ENCODE data around the gene FOXP1.

FOXP1 gene

DNA sequence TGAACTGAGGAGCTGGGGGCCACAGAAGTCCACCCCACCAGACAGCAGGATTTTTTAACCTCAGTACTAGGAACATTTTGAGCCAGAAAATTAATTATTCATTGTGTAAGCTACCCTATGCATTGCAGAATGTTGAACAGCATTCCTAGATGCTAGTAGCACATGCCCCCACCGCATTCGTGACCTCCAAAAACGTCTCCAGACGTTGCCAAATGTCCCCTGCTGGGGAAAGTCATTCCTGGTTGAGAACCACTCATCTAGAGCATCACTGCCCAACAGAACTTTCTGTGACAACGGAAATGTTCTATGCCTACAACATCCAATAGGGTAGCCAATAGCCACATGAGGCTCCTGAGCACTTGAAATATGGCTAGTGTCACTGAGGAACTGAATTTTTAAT, 333.5 kb downstream of the FOXP1 start:
- TF ChIP-seq, protein P1, sequence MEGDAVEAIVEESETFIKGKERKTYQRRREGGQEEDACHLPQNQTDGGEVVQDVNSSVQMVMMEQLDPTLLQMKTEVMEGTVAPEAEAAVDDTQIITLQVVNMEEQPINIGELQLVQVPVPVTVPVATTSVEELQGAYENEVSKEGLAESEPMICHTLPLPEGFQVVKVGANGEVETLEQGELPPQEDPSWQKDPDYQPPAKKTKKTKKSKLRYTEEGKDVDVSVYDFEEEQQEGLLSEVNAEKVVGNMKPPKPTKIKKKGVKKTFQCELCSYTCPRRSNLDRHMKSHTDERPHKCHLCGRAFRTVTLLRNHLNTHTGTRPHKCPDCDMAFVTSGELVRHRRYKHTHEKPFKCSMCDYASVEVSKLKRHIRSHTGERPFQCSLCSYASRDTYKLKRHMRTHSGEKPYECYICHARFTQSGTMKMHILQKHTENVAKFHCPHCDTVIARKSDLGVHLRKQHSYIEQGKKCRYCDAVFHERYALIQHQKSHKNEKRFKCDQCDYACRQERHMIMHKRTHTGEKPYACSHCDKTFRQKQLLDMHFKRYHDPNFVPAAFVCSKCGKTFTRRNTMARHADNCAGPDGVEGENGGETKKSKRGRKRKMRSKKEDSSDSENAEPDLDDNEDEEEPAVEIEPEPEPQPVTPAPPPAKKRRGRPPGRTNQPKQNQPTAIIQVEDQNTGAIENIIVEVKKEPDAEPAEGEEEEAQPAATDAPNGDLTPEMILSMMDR (IDR thresholded peaks at IDR 0.05) = no peak
- Histone ChIP-seq H3K79me2 (no peaks in the 10 kb centered on the region), H3K9me3 (ENCODE audit: control insufficient read depth, low read length) (no peaks in the 10 kb centered on the region), H3K4me1 (no peaks in the 10 kb centered on the region), H2AFZ (no peak overlapping the region), H3K27me3 (ENCODE audit: control insufficient read depth, insufficient read depth, low read length) (no peaks in the 10 kb centered on the region), H3K4me2 (ENCODE audit: low read length) (no peak overlapping the region), H3K27ac (no peak overlapping the region), H3K9ac (no peak overlapping the region), H3K36me3 (ENCODE audit: control insufficient read depth, insufficient read depth, low read length) (no peaks in the 10 kb centered on the region), H3K4me3 (ENCODE audit: low read depth, low read length) (no peak overlapping the region)

- Histone ChIP-seq H3K36me3 (ENCODE audit: control insufficient read depth, insufficient read depth, low read length) (no peaks in the 10 kb centered on the region), H3K27me3 (ENCODE audit: control insufficient read depth, insufficient read depth, low read length) (no peaks in the 10 kb centered on the region), H2AFZ (no peak overlapping the region), H3K9me3 (ENCODE audit: control insufficient read depth, low read length) (no peaks in the 10 kb centered on the region), H3K4me3 (ENCODE audit: low read depth, low read length) (no peak overlapping the region), H3K4me1 (no peaks in the 10 kb centered on the region), H3K27ac (no peak overlapping the region), H3K4me2 (ENCODE audit: low read length) (no peak overlapping the region), H3K79me2 (no peaks in the 10 kb centered on the region), H3K9ac (no peak overlapping the region)
- TF ChIP-seq, protein P1 (IDR thresholded peaks at IDR 0.05) = no peak
These were observed 335.6 kb downstream of the FOXP1 start for GRCh38 chr3:71247958-71248335.

DNA sequence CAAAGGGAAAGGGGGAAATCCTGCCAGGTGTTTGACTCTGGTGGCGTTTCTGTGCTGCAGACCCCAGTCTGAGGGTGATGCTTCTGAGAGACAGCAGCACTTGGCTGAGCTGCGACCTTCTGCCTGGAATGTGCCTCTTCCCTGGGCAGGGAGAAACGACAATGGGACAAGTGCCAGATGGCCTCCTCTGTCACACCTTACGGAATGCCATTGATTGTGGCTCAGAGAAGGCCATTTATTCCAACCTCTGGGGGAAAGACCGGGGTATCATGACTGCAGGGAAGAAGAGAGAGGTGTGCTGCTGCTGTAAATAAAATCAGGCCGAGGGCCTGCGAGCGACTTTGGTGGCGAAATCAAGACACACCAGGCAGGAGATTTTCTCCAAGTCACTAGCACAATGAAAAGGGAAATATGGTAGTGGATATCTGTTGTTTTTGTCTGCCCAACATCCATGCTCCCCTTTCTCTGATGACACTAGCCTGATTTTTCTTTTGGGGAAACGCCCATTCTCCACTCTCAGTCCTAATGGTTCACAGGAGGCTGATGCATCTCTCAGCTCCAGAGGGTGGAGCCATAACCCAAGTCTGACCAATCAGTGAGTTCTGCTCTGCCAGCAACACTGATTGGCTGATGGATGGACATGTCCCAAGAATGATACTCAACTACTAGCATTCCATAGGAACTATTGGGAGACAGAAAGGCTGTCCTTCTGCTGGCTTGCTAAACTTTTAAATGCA, 336.1 kb downstream of the FOXP1 start:
- no peak overlapping the region for H3K4me2 ChIP-seq (ENCODE audit: low read length)
- H3K27me3 ChIP-seq (ENCODE audit: control insufficient read depth, insufficient read depth, low read length) = no peaks in the 10 kb centered on the region
- H3K79me2 ChIP-seq = no peaks in the 10 kb centered on the region
- no peak overlapping the region for H3K4me3 ChIP-seq (ENCODE audit: low read depth, low read length)
- no peak overlapping the region for H3K27ac ChIP-seq
- TF ChIP-seq, protein P1 (IDR thresholded peaks at IDR 0.05) = no peak
- no peak overlapping the region for H3K9ac ChIP-seq
- no peaks in the 10 kb centered on the region for H3K4me1 ChIP-seq
- H3K9me3 ChIP-seq (ENCODE audit: control insufficient read depth, low read length) = no peaks in the 10 kb centered on the region
- no peaks in the 10 kb centered on the region for H3K36me3 ChIP-seq (ENCODE audit: control insufficient read depth, insufficient read depth, low read length)
- no peak overlapping the region for H2AFZ ChIP-seq

DNA sequence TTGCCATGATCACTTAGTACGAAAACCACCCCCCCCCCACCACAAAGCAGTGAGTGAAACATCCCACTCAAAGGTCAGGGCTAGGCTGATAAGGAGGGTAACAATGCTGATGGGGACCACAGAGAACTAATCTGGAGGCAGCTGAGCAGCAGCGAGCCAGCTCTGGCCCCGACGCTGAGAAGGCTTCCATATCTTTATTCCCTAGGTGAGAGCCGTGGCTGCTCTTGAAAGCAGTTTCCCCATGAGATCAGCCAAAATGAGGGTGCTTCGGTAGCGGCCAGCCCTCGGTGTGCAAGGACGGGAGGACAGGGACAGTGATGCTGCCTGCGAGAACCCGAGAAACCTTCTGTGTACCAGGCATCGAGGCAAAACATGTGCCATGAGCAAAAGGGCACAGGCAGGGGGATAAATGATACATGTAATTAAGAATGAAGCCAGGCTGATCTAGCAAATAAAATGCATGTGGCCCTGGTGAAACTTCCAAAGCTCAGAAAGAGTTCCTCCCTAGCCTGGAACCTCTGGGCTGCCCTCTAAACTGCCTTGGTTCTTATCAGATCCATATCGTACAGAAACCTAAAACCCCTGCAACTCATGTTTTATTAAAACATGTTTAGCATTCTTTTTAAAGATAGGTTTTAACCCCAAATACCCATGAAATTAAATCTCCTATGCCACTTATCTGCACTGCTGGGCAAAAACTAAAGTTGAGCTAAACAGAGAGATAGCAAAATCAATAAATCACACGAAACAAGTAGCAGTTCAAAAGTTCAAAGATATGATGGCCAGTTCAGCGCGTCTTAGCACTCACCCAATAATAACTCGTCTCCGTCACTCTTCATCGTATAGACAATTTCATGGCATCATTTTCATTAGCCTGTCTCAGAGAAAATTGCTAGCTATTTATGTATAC, 337.3 kb downstream of the FOXP1 start:
- Histone ChIP-seq H3K36me3 (ENCODE audit: control insufficient read depth, insufficient read depth, low read length) (no peaks in the 10 kb centered on the region), H3K9ac (no peak overlapping the region), H3K27me3 (ENCODE audit: control insufficient read depth, insufficient read depth, low read length) (no peaks in the 10 kb centered on the region), H3K79me2 (no peaks in the 10 kb centered on the region), H3K27ac (no peak overlapping the region), H2AFZ (peak overlapping the region; percentile 14), H3K4me1 (no peaks in the 10 kb centered on the region), H3K4me2 (ENCODE audit: low read length) (no peak overlapping the region), H3K9me3 (ENCODE audit: control insufficient read depth, low read length) (no peaks in the 10 kb centered on the region), H3K4me3 (ENCODE audit: low read depth, low read length) (no peak overlapping the region)
- TF ChIP-seq, protein P1 (IDR thresholded peaks at IDR 0.05) = no peak

Data from parathyroid adenoma (tissue), 2 donors.